ENCODE data around the gene ANKRD23.
A peak's percentile ranks its signal among the peaks of the same experiment; 100 is the strongest.

Gene ANKRD23

DNA sequence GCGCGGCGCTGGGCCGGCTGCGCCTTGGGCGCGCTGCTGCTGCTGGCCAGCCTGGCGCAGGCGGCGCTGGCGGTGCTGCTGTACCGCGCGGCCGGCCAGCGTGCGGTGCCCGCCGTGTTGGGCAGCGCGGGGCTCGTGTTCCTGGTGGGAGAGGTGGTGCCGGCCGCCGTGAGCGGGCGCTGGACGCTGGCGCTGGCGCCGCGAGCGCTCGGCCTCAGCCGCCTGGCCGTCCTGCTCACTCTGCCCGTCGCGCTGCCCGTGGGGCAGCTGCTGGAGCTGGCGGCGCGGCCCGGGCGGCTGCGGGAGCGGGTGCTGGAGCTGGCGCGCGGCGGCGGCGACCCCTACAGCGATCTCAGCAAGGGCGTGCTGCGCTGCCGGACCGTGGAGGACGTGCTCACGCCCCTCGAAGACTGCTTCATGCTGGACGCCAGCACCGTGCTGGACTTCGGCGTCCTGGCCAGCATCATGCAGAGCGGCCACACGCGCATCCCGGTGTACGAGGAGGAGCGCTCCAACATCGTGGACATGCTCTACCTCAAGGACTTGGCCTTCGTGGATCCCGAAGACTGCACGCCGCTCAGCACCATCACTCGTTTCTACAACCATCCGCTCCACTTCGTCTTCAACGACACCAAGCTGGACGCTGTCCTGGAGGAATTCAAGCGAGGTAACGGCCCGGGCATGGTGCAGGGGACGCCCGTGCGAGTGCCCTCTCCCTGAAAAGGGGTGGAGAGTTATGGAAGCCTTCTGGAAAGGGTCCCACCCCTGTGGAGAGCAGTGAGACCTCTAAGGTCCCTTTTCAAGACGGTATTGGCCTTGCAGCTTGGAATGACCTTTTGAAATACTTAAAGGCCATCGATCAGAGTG is 26.8 kb downstream of the ANKRD23 start:
- Histone ChIP-seq H3K4me1 (ENCODE audit: insufficient read depth, low read length) (peaks cover 53% of the 10 kb centered on the region), H3K36me3 (ENCODE audit: insufficient read depth, low read length) (peaks cover 4% of the 10 kb centered on the region), H3K27me3 (ENCODE audit: control insufficient read depth in 1 of 2, insufficient read depth in 2 of 2, low read length in 2 of 2) (no peaks in the 10 kb centered on the region), H3K9me3 (ENCODE audit: low read length) (no peaks in the 10 kb centered on the region), H3K9ac (ENCODE audit: low read length) (no peak overlapping the region), H3K27ac (ENCODE audit: low read depth, low read length) (peak overlapping the region; percentile 72), H3K4me3 (ENCODE audit: low read depth in 1 of 2, low read length in 2 of 2) (peak overlapping the region; percentile 46 to 67)

GRCh38 chr2:96816127-96816835 is 27.5 kb downstream of the ANKRD23 start, which contains the start of gene CNNM3:
CNNM3 (plus strand) TSS chr2:96816268; CDS start chr2:96816278, 10 bp downstream.
- peak within 1 kb of the TSS; percentile 69 to 74 for H3K4me3 ChIP-seq (ENCODE audit: low read depth in 1 of 2, low read length in 2 of 2)
- peak within 1 kb of the TSS; percentile 30 for H3K9ac ChIP-seq (ENCODE audit: low read length)
- H3K27me3 ChIP-seq (ENCODE audit: control insufficient read depth in 1 of 2, insufficient read depth in 2 of 2, low read length in 2 of 2) = no peaks in the 10 kb centered on the region
- H3K27ac ChIP-seq (ENCODE audit: low read depth, low read length) = peak within 1 kb of the TSS; percentile 93
- peaks cover 53% of the 10 kb centered on the region for H3K4me1 ChIP-seq (ENCODE audit: insufficient read depth, low read length)
- H3K36me3 ChIP-seq (ENCODE audit: insufficient read depth, low read length) = peaks cover 4% of the 10 kb centered on the region
- no peaks in the 10 kb centered on the region for H3K9me3 ChIP-seq (ENCODE audit: low read length)

- H3K9ac ChIP-seq (ENCODE audit: low read length) = peak overlapping the region; percentile 30
- H3K27me3 ChIP-seq (ENCODE audit: control insufficient read depth in 1 of 2, insufficient read depth in 2 of 2, low read length in 2 of 2) = no peaks in the 10 kb centered on the region
- peak overlapping the region; percentile 93 for H3K27ac ChIP-seq (ENCODE audit: low read depth, low read length)
- H3K4me1 ChIP-seq (ENCODE audit: insufficient read depth, low read length) = peaks cover 45% of the 10 kb centered on the region
- peaks cover 4% of the 10 kb centered on the region for H3K36me3 ChIP-seq (ENCODE audit: insufficient read depth, low read length)
- H3K9me3 ChIP-seq (ENCODE audit: low read length) = no peaks in the 10 kb centered on the region
- peak overlapping the region; percentile 69 to 74 for H3K4me3 ChIP-seq (ENCODE audit: low read depth in 1 of 2, low read length in 2 of 2)
Observed at GRCh38 chr2:96815326-96816126, 28.3 kb downstream of the ANKRD23 start.

DNA sequence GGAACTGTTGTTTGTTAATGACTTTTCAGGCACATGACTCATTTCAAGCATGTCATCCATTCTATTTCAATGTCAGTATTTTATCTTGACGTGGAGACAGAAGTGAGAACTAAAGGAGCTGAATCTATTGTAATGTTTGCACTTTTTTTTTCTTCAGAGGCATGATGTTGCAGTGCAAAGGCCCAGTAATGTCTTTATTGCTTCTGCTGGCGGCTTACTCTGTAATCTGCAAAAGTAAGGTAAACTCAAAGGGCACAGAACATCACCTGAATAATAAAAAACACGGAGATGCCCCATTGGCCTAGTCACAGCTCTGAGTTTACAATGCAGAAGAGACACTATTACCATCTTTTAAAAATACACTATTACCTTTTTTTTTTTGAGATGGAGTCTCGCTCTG is 30.2 kb downstream of the ANKRD23 start:
- Histone ChIP-seq H3K4me1 (ENCODE audit: insufficient read depth, low read length) (peaks cover 26% of the 10 kb centered on the region), H3K36me3 (ENCODE audit: insufficient read depth, low read length) (peaks cover 11% of the 10 kb centered on the region), H3K4me3 (ENCODE audit: low read depth in 1 of 2, low read length in 2 of 2) (no peak overlapping the region), H3K9me3 (ENCODE audit: low read length) (no peaks in the 10 kb centered on the region), H3K27me3 (ENCODE audit: control insufficient read depth in 1 of 2, insufficient read depth in 2 of 2, low read length in 2 of 2) (no peaks in the 10 kb centered on the region), H3K9ac (ENCODE audit: low read length) (no peak overlapping the region), H3K27ac (ENCODE audit: low read depth, low read length) (no peak overlapping the region)

GRCh38 chr2:96811917-96812316 is 31.9 kb downstream of the ANKRD23 start:
- Histone ChIP-seq H3K27ac (ENCODE audit: low read depth, low read length) (no peak overlapping the region), H3K9ac (ENCODE audit: low read length) (no peak overlapping the region)

GRCh38 chr2:96810783-96811192 is 33.0 kb downstream of the ANKRD23 start:
- Histone ChIP-seq H3K27ac (ENCODE audit: low read depth, low read length) (no peak overlapping the region), H3K4me1 (ENCODE audit: insufficient read depth, low read length) (peaks cover 11% of the 10 kb centered on the region), H3K4me3 (ENCODE audit: low read depth in 1 of 2, low read length in 2 of 2) (no peak overlapping the region), H3K9ac (ENCODE audit: low read length) (no peak overlapping the region), H3K27me3 (ENCODE audit: control insufficient read depth in 1 of 2, insufficient read depth in 2 of 2, low read length in 2 of 2) (no peaks in the 10 kb centered on the region), H3K36me3 (ENCODE audit: insufficient read depth, low read length) (peaks cover 11% of the 10 kb centered on the region), H3K9me3 (ENCODE audit: low read length) (no peaks in the 10 kb centered on the region)

More at GRCh38 chr2:96811917-96812316, 31.9 kb downstream of the ANKRD23 start:
- Histone ChIP-seq H3K9me3 (ENCODE audit: low read length) (no peaks in the 10 kb centered on the region), H3K4me1 (ENCODE audit: insufficient read depth, low read length) (peaks cover 11% of the 10 kb centered on the region), H3K27me3 (ENCODE audit: control insufficient read depth in 1 of 2, insufficient read depth in 2 of 2, low read length in 2 of 2) (no peaks in the 10 kb centered on the region), H3K4me3 (ENCODE audit: low read depth in 1 of 2, low read length in 2 of 2) (no peak overlapping the region), H3K36me3 (ENCODE audit: insufficient read depth, low read length) (peaks cover 11% of the 10 kb centered on the region)

- no peaks in the 10 kb centered on the region for H3K27me3 ChIP-seq (ENCODE audit: control insufficient read depth in 1 of 2, insufficient read depth in 2 of 2, low read length in 2 of 2)
- peaks cover 9% of the 10 kb centered on the region for H3K4me1 ChIP-seq (ENCODE audit: insufficient read depth, low read length)
- H3K9ac ChIP-seq (ENCODE audit: low read length) = no peak overlapping the region
- peaks cover 11% of the 10 kb centered on the region for H3K36me3 ChIP-seq (ENCODE audit: insufficient read depth, low read length)
- H3K9me3 ChIP-seq (ENCODE audit: low read length) = no peaks in the 10 kb centered on the region
- H3K4me3 ChIP-seq (ENCODE audit: low read depth in 1 of 2, low read length in 2 of 2) = no peak overlapping the region
- no peak overlapping the region for H3K27ac ChIP-seq (ENCODE audit: low read depth, low read length)
Observed at GRCh38 chr2:96809951-96810782, 33.7 kb downstream of the ANKRD23 start.

GRCh38 chr2:96809216-96809882 is 34.5 kb downstream of the ANKRD23 start:
- Histone ChIP-seq H3K4me1 (ENCODE audit: insufficient read depth, low read length) (peaks cover 5% of the 10 kb centered on the region), H3K27me3 (ENCODE audit: control insufficient read depth in 1 of 2, insufficient read depth in 2 of 2, low read length in 2 of 2) (no peaks in the 10 kb centered on the region), H3K9me3 (ENCODE audit: low read length) (no peaks in the 10 kb centered on the region), H3K27ac (ENCODE audit: low read depth, low read length) (no peak overlapping the region), H3K36me3 (ENCODE audit: insufficient read depth, low read length) (peaks cover 11% of the 10 kb centered on the region), H3K4me3 (ENCODE audit: low read depth in 1 of 2, low read length in 2 of 2) (no peak overlapping the region), H3K9ac (ENCODE audit: low read length) (no peak overlapping the region)

DNA sequence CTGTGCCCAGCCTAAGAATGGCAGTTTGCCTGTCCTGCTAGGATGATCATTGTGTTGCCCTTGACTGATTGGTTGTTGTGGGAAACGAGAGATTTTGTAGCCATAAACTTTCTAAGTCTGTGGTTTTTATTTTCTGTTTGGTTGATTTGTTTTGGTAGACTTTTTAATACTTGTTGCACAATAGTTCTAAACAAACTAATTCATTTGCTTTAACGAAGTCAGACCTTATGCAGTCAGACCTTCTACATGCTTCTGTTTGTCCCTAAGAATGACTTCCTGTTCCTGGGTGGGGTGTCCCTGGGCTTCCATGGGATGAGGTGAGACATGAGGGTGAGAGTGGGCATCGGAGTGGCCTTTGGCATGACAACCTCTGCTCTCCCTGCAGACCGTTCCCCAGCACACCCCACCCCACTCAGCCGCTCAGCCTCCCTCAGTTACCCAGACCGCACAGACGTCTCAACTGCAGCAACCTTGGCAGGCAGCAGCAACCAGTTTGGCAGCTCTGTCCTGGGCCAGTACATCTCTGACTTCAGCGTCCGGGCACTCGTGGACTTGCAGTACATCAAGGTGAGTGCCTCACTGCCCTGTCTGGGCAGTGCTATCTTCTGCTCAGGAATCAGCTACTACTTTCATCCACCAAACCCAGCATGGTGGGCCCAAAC is 35.5 kb downstream of the ANKRD23 start:
- Histone ChIP-seq H3K27ac (ENCODE audit: low read depth, low read length) (no peak overlapping the region), H3K27me3 (ENCODE audit: control insufficient read depth in 1 of 2, insufficient read depth in 2 of 2, low read length in 2 of 2) (no peaks in the 10 kb centered on the region), H3K9me3 (ENCODE audit: low read length) (no peaks in the 10 kb centered on the region), H3K4me3 (ENCODE audit: low read depth in 1 of 2, low read length in 2 of 2) (no peak overlapping the region), H3K9ac (ENCODE audit: low read length) (no peak overlapping the region), H3K4me1 (ENCODE audit: insufficient read depth, low read length) (peaks cover 5% of the 10 kb centered on the region), H3K36me3 (ENCODE audit: insufficient read depth, low read length) (peaks cover 11% of the 10 kb centered on the region)

GRCh38 chr2:96807127-96807471 is 36.7 kb downstream of the ANKRD23 start:
- Histone ChIP-seq H3K36me3 (ENCODE audit: insufficient read depth, low read length) (peaks cover 17% of the 10 kb centered on the region), H3K27me3 (ENCODE audit: control insufficient read depth in 1 of 2, insufficient read depth in 2 of 2, low read length in 2 of 2) (no peaks in the 10 kb centered on the region), H3K4me1 (ENCODE audit: insufficient read depth, low read length) (peaks cover 2% of the 10 kb centered on the region), H3K9ac (ENCODE audit: low read length) (no peak overlapping the region), H3K4me3 (ENCODE audit: low read depth in 1 of 2, low read length in 2 of 2) (no peak overlapping the region), H3K27ac (ENCODE audit: low read depth, low read length) (no peak overlapping the region), H3K9me3 (ENCODE audit: low read length) (no peaks in the 10 kb centered on the region)

Data from muscle layer of colon (tissue), 2 donors.